T1000 (cell line): ENCODE data around the gene CDC5L.

Source experiments
- DNase-seq: peaks from one replicate; lab custom pipeline; 2025; ENCODE audit warnings: mixed read lengths; lab: John Stamatoyannopoulos, UW

CDC5L gene

GRCh38 chr6:44373787-44374186 lies 13.7 kb upstream of the CDC5L start:
- no peak for DNase-seq

GRCh38 chr6:44375071-44375470 lies 12.4 kb upstream of the CDC5L start:
- DNase-seq: no peak

- no peak for DNase-seq
Observed at GRCh38 chr6:44377484-44377883, 10.0 kb upstream of the CDC5L start.

- DNase-seq: no peak
Observed at GRCh38 chr6:44377971-44378370, 9.5 kb upstream of the CDC5L start.

- DNase-seq: no peak
Observed at GRCh38 chr6:44381739-44382138, 5.8 kb upstream of the CDC5L start.

GRCh38 chr6:44386364-44386928 lies 1.1 kb upstream of the CDC5L start:
- DNase-seq: no peak

- DNase-seq: no peak
Observed at GRCh38 chr6:44386929-44387345, 569 bp upstream of the CDC5L start.

GRCh38 chr6:44388135-44388487 lies 605 bp downstream of the CDC5L start:
- DNase-seq: no peak

GRCh38 chr6:44388887-44389286 lies 1.4 kb downstream of the CDC5L start:
- DNase-seq: no peak

- no peak for DNase-seq
Observed at GRCh38 chr6:44390158-44390683, 2.7 kb downstream of the CDC5L start.

GRCh38 chr6:44395501-44395900 lies 8.0 kb downstream of the CDC5L start:
- no peak for DNase-seq

- no peak for DNase-seq
Observed at GRCh38 chr6:44396968-44397367, 9.5 kb downstream of the CDC5L start.

GRCh38 chr6:44397424-44398164 lies 10.1 kb downstream of the CDC5L start:
- no peak for DNase-seq

- no peak for DNase-seq
Observed at GRCh38 chr6:44399991-44400390, 12.5 kb downstream of the CDC5L start.

GRCh38 chr6:44400572-44400971 lies 13.1 kb downstream of the CDC5L start:
- DNase-seq: no peak

- no peak for DNase-seq
Observed at GRCh38 chr6:44401138-44401537, 13.6 kb downstream of the CDC5L start.

- DNase-seq: no peak
Observed at GRCh38 chr6:44404022-44404714, 16.7 kb downstream of the CDC5L start.

- DNase-seq: no peak
Observed at GRCh38 chr6:44404715-44405099, 17.2 kb downstream of the CDC5L start.

GRCh38 chr6:44407951-44408670 lies 20.6 kb downstream of the CDC5L start:
- DNase-seq: no peak

- no peak for DNase-seq
Observed at GRCh38 chr6:44409207-44409794, 21.8 kb downstream of the CDC5L start.

- no peak for DNase-seq
Observed at GRCh38 chr6:44410363-44410762, 22.9 kb downstream of the CDC5L start.

- no peak for DNase-seq
Observed at GRCh38 chr6:44411141-44411540, 23.6 kb downstream of the CDC5L start.
